Measurements from ENCODE around the gene MEN1.

DNA sequence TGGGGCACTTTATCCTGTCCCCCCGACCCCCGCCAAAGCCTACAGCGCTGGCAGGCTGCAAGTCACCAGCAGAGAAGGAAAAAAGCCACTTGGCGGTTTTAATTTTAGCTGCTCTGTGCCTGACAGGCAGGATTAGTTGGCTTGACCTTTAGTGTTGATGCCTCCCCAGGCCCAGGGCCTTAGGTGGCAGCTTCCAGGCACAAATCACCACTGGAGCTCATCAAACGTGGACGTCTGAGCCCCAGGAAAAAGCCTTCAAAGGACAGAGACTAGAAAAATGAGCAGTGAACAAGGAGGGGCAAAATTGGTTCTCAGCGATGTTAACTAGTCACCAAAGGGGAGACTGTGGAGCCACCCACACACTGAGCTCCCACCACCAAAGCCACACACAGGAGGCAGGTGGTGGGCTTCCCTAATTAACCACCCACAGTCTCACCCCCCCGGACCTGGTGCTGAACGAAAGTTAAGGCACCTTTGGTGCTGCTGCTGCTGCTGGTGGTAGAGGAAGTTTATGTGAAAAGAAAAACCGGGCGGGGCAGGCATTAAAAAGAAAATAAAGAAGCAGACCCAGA is 46.2 kb downstream of the MEN1 start:
- TF ChIP-seq, protein P1, sequence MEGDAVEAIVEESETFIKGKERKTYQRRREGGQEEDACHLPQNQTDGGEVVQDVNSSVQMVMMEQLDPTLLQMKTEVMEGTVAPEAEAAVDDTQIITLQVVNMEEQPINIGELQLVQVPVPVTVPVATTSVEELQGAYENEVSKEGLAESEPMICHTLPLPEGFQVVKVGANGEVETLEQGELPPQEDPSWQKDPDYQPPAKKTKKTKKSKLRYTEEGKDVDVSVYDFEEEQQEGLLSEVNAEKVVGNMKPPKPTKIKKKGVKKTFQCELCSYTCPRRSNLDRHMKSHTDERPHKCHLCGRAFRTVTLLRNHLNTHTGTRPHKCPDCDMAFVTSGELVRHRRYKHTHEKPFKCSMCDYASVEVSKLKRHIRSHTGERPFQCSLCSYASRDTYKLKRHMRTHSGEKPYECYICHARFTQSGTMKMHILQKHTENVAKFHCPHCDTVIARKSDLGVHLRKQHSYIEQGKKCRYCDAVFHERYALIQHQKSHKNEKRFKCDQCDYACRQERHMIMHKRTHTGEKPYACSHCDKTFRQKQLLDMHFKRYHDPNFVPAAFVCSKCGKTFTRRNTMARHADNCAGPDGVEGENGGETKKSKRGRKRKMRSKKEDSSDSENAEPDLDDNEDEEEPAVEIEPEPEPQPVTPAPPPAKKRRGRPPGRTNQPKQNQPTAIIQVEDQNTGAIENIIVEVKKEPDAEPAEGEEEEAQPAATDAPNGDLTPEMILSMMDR (IDR thresholded peaks at IDR 0.05): no peak
- no peak for TF ChIP-seq POLR2A (IDR thresholded peaks at IDR 0.05)

All from upper lobe of left lung (tissue), 4 donors.